ENCODE measurements around the gene BCL7B. TPM values are rescaled to one million over a fixed set of nuclear protein-coding genes. Genes with fewer than 3 reads are reported as not detected.

BCL7B gene
- total and polyA plus RNA-seq, 2 of the 4 experiments (the other 2 are of a cell fraction): 7.2 to 51.3 TPM

GRCh38 chr7:73596191-73597065, 38.9 kb upstream of the BCL7B start:
- no peak overlapping the region for H3K23ac ChIP-seq (ENCODE audit: low read depth, low read length)
- BruUV-seq (replicated peaks): no TSS peak
- no peak overlapping the region for H3K56ac ChIP-seq (ENCODE audit: extremely low read depth, insufficient read depth, low read length)
- H3K9me1 ChIP-seq (ENCODE audit: insufficient read depth, low read length): no peaks in the 10 kb centered on the region
- H3K9ac ChIP-seq (ENCODE audit: low read depth, low read length): no peak overlapping the region
- no peak overlapping the region for H4K8ac ChIP-seq (ENCODE audit: low read depth in 2 of 2, low read length in 2 of 2)
- no peak overlapping the region for H3K4me2 ChIP-seq (ENCODE audit: low read depth, low read length)
- peak overlapping the region; percentile 24 for H2AK9ac ChIP-seq (replicated peaks; ENCODE audit: low read depth, low read length, poor library complexity)
- no peak for TF ChIP-seq NFE2L2 (IDR thresholded peaks at IDR 0.05; ENCODE audit: low read depth, low read length)
- TF ChIP-seq CTCF (conservative IDR thresholded peaks at IDR 0.05; ENCODE audit: low read depth, low read length): no peak
- no peak for TF ChIP-seq MAZ (IDR thresholded peaks at IDR 0.05; ENCODE audit: borderline replicate concordance, low read depth, low read length)
- TF ChIP-seq MAFK (IDR thresholded peaks at IDR 0.05; ENCODE audit: low read depth, low read length): no peak
- no peak for TF ChIP-seq BHLHE40 (IDR thresholded peaks at IDR 0.05; ENCODE audit: low read depth, low read length)
- no peak for TF ChIP-seq CEBPB (IDR thresholded peaks at IDR 0.05; ENCODE audit: low read depth, low read length)
- TF ChIP-seq, protein P1, sequence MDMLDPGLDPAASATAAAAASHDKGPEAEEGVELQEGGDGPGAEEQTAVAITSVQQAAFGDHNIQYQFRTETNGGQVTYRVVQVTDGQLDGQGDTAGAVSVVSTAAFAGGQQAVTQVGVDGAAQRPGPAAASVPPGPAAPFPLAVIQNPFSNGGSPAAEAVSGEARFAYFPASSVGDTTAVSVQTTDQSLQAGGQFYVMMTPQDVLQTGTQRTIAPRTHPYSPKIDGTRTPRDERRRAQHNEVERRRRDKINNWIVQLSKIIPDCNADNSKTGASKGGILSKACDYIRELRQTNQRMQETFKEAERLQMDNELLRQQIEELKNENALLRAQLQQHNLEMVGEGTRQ (IDR thresholded peaks at IDR 0.05; ENCODE audit: low read depth, low read length): no peak
- no peak for TF ChIP-seq RCOR1 (IDR thresholded peaks at IDR 0.05; ENCODE audit: insufficient replicate concordance, low read length)
- no peak for TF ChIP-seq RFX5 (IDR thresholded peaks at IDR 0.05; ENCODE audit: low read depth, low read length)
- no peak for TF ChIP-seq CHD1 (IDR thresholded peaks at IDR 0.05; ENCODE audit: low read depth, low read length)
- H3K4me1 ChIP-seq (ENCODE audit: control insufficient read depth, insufficient read depth, low read length): no peaks in the 10 kb centered on the region
- intact Hi-C loops (cut with micrococcal nuclease) (no loop called here), in situ Hi-C loops (cut with MboI; ENCODE audit: low sequenced_read_pairs) (no loop called here), dilution Hi-C loops (cut with HindIII; ENCODE audit: low sequenced_read_pairs, unreplicated experiment) (no loop called here)
- H3K4me3 ChIP-seq (ENCODE audit: insufficient read depth, low read depth, low read length): no peak overlapping the region
- no peaks in the 10 kb centered on the region for H4K20me1 ChIP-seq (ENCODE audit: insufficient read depth, low read length)
- H4K91ac ChIP-seq (ENCODE audit: insufficient read depth, low read depth, low read length): no peak overlapping the region
- H2BK20ac ChIP-seq (ENCODE audit: low read depth, low read length): no peak overlapping the region
- 71% methylated on average over 9 of the region's 37 CpGs; no CpG with 5 or more reads in 1 of the 2 experiments for WGBS, 2 experiments (ENCODE audit: extremely low coverage in 2 of 2, insufficient read length in 1 of 2)
- CTCF ChIA-PET: no interaction called here
- H3K27ac ChIP-seq (ENCODE audit: insufficient read depth, low read length): no peak overlapping the region
- H2BK15ac ChIP-seq (ENCODE audit: low read depth, low read length): no peak overlapping the region
- no peak overlapping the region for H3K18ac ChIP-seq (ENCODE audit: low read depth, low read length)
- DNase-seq (no peak), ATAC-seq (ENCODE audit: low read depth) (no peak; the same call in 1 of the 2 replicates)
- no peaks in the 10 kb centered on the region for H3K9me3 ChIP-seq (ENCODE audit: control insufficient read depth, insufficient read depth, low read length)
- H3K4ac ChIP-seq (ENCODE audit: low read depth, low read length): no peak overlapping the region
- no peak overlapping the region for H2AFZ ChIP-seq (replicated peaks; ENCODE audit: low read length, poor library complexity)
- POLR2A ChIA-PET (ENCODE audit: unreplicated experiment): no interaction called here
- H3K36me3 ChIP-seq (ENCODE audit: control insufficient read depth, insufficient read depth, low read length): no peaks in the 10 kb centered on the region
- no peak overlapping the region for H4K5ac ChIP-seq (ENCODE audit: low read depth, low read length)
- H3K27me3 ChIP-seq (ENCODE audit: control insufficient read depth, insufficient read depth, low read length): peaks cover 34% of the 10 kb centered on the region
- H2AK5ac ChIP-seq (ENCODE audit: low read depth, low read length): no peak overlapping the region
- no peak overlapping the region for H3K14ac ChIP-seq (replicated peaks; ENCODE audit: low read depth, low read length)
- no peak overlapping the region for H2BK5ac ChIP-seq (ENCODE audit: low read depth, low read length, poor library complexity, severe bottlenecking)
- no peak overlapping the region for H2BK120ac ChIP-seq (ENCODE audit: low read depth, low read length)
- no peaks in the 10 kb centered on the region for H3K79me1 ChIP-seq (ENCODE audit: low read depth in 1 of 2, low read length in 2 of 2)
